Liver (tissue), 3 donors: ENCODE measurements around the gene AHSA1.

ENCODE experiments used
- JUND ChIP-seq, 2 donors: IDR thresholded peaks; 2 replicates each; pipeline ENCODE4 v1.6.1; 2016; ENCODE audit warnings: antibody characterized with exemption in 2 of 2
- RAD21 ChIP-seq, 2 donors: IDR thresholded peaks; 2 replicates each; pipeline ENCODE4 v1.6.1; 2016; ENCODE audit warnings: antibody characterized with exemption in 2 of 2, mild to moderate bottlenecking in 2 of 2
- SP1 ChIP-seq: IDR thresholded peaks from 2 replicates; pipeline ENCODE4 v1.6.1; 2018; ENCODE audit warnings: antibody characterized with exemption, mild to moderate bottlenecking
- TAF1 ChIP-seq: conservative IDR thresholded peaks from 2 replicates; pipeline ENCODE4 v1.6.1; 2016; ENCODE audit warnings: antibody characterized with exemption, mild to moderate bottlenecking
- YY1 ChIP-seq: IDR thresholded peaks from 2 replicates; pipeline ENCODE4 v1.6.1; 2016; ENCODE audit warnings: antibody characterized with exemption, mild to moderate bottlenecking
- TF ChIP-seq, protein P1 (sequence below): fragments of 150-350 bp; IDR thresholded peaks from 2 replicates; pipeline ENCODE4 v1.5.1; 2017; ENCODE audit warnings: improper control_type of control experiment, low read depth, low read length; ENCODE audit not compliant: missing input control
- TF ChIP-seq, protein P2 (sequence below): IDR thresholded peaks from 2 replicates; pipeline ENCODE4 v1.6.1; 2016; ENCODE audit warnings: antibody characterized with exemption
- TF ChIP-seq, protein P3 (sequence below): IDR thresholded peaks from 2 replicates; pipeline ENCODE4 v1.6.1; 2016; ENCODE audit warnings: antibody characterized with exemption, mild to moderate bottlenecking
- donor health status: healthy.
- donor health status: healthy.

DNA sequence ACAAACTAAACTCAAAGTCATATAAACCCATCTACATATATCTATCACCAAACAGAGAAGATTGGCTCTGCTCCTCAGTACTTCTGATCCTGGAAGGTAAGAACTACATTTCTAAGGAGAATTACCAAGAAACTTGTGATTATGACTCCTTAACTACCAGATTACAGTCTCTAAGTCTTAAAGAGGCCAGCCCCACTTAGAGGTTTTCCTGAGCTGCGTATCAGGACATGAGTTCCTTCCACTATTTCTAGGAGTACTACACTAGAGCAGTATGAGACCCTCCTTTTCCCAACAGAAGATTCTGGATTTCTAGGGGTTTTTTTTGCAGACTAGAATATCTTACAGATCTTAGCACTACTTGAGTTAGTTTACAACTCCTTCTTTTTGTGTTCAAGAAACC, 34.5 kb upstream of the AHSA1 start, which contains the start of gene NOXRED1:
- TF ChIP-seq JUND (IDR thresholded peaks at IDR 0.05) = no peak
- TF ChIP-seq, protein P1, sequence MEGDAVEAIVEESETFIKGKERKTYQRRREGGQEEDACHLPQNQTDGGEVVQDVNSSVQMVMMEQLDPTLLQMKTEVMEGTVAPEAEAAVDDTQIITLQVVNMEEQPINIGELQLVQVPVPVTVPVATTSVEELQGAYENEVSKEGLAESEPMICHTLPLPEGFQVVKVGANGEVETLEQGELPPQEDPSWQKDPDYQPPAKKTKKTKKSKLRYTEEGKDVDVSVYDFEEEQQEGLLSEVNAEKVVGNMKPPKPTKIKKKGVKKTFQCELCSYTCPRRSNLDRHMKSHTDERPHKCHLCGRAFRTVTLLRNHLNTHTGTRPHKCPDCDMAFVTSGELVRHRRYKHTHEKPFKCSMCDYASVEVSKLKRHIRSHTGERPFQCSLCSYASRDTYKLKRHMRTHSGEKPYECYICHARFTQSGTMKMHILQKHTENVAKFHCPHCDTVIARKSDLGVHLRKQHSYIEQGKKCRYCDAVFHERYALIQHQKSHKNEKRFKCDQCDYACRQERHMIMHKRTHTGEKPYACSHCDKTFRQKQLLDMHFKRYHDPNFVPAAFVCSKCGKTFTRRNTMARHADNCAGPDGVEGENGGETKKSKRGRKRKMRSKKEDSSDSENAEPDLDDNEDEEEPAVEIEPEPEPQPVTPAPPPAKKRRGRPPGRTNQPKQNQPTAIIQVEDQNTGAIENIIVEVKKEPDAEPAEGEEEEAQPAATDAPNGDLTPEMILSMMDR = no peak
- TF ChIP-seq SP1 = no peak
- TF ChIP-seq TAF1 = no peak
- no peak for TF ChIP-seq YY1
- TF ChIP-seq, protein P2, sequence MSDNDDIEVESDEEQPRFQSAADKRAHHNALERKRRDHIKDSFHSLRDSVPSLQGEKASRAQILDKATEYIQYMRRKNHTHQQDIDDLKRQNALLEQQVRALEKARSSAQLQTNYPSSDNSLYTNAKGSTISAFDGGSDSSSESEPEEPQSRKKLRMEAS = no peak
- TF ChIP-seq RAD21 (IDR thresholded peaks at IDR 0.05) = no peak
- TF ChIP-seq, protein P3, sequence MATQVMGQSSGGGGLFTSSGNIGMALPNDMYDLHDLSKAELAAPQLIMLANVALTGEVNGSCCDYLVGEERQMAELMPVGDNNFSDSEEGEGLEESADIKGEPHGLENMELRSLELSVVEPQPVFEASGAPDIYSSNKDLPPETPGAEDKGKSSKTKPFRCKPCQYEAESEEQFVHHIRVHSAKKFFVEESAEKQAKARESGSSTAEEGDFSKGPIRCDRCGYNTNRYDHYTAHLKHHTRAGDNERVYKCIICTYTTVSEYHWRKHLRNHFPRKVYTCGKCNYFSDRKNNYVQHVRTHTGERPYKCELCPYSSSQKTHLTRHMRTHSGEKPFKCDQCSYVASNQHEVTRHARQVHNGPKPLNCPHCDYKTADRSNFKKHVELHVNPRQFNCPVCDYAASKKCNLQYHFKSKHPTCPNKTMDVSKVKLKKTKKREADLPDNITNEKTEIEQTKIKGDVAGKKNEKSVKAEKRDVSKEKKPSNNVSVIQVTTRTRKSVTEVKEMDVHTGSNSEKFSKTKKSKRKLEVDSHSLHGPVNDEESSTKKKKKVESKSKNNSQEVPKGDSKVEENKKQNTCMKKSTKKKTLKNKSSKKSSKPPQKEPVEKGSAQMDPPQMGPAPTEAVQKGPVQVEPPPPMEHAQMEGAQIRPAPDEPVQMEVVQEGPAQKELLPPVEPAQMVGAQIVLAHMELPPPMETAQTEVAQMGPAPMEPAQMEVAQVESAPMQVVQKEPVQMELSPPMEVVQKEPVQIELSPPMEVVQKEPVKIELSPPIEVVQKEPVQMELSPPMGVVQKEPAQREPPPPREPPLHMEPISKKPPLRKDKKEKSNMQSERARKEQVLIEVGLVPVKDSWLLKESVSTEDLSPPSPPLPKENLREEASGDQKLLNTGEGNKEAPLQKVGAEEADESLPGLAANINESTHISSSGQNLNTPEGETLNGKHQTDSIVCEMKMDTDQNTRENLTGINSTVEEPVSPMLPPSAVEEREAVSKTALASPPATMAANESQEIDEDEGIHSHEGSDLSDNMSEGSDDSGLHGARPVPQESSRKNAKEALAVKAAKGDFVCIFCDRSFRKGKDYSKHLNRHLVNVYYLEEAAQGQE = no peak
